Neuronal stem cell (in vitro differentiated cells): ENCODE data around the gene RPS6KA5.
"Not testable (repeated sequence)": the region's sequence is repeated elsewhere in the genome, so short reads cannot be mapped to it uniquely, and the experiment has no call there.

Experiments
- DNase-seq: peaks from one replicate; pipeline ENCODE4 v3.0.0-alpha.2; 2013; ENCODE audit warnings: low spot score
- H2AFZ ChIP-seq: one replicate; pipeline ENCODE4 v1.6.1; 2013; ENCODE audit warnings: mild to moderate bottlenecking, low read length, inconsistent platforms
- H2AK5ac ChIP-seq: 2 replicates; pipeline ENCODE4 v1.6.1; 2013; ENCODE audit warnings: low read depth, mild to moderate bottlenecking, inconsistent platforms, low read length, moderate library complexity, mixed read lengths
- H2BK120ac ChIP-seq: 2 replicates; pipeline ENCODE4 v1.6.1; 2013; ENCODE audit warnings: low read depth, mild to moderate bottlenecking, inconsistent platforms, low read length, moderate library complexity, mixed read lengths
- H2BK12ac ChIP-seq: one replicate; pipeline ENCODE4 v1.6.1; 2013; ENCODE audit warnings: low read length, inconsistent platforms
- H2BK15ac ChIP-seq: 2 replicates; pipeline ENCODE4 v1.6.1; 2013; ENCODE audit warnings: mild to moderate bottlenecking, low read length, inconsistent platforms, mixed read lengths
- H2BK5ac ChIP-seq: one replicate; pipeline ENCODE4 v1.6.1; 2013; ENCODE audit warnings: inconsistent platforms, mild to moderate bottlenecking, low read length, moderate library complexity
- H3K14ac ChIP-seq: one replicate; pipeline ENCODE4 v1.6.1; 2013; ENCODE audit warnings: low read length, inconsistent platforms
- H3K18ac ChIP-seq: 2 replicates; pipeline ENCODE4 v1.6.1; 2013; ENCODE audit warnings: low read length, inconsistent platforms
- H3K23ac ChIP-seq: 2 replicates; pipeline ENCODE4 v1.6.1; 2013; ENCODE audit warnings: low read depth, mild to moderate bottlenecking, mixed read lengths, low read length, inconsistent platforms; ENCODE audit not compliant: poor library complexity
- H3K27ac ChIP-seq: replicated peaks from 3 replicates; pipeline ENCODE4 v1.5.1; 2013; ENCODE audit warnings: low read length, inconsistent platforms
- H3K27me3 ChIP-seq, 3 experiments: 2 replicates each; pipeline ENCODE4 v1.6.1; 2013; ENCODE audit warnings: low read length in 3 of 3, mild to moderate bottlenecking in 2 of 3, inconsistent platforms in 1 of 3, low read depth in 1 of 3, mixed read lengths in 1 of 3, moderate library complexity in 1 of 3; ENCODE audit not compliant: control insufficient read depth in 3 of 3, insufficient read depth in 3 of 3
- H3K36me3 ChIP-seq, 2 donors: replicated peaks in 1 of 2; 2 replicates each; pipeline ENCODE4 v1.6.1; 2013; ENCODE audit warnings: low read length in 2 of 2; ENCODE audit not compliant: control insufficient read depth in 2 of 2, insufficient read depth in 2 of 2
- H3K4ac ChIP-seq: 2 replicates; pipeline ENCODE4 v1.6.1; 2013; ENCODE audit warnings: inconsistent platforms, mild to moderate bottlenecking, low read length, moderate library complexity
- H3K4me1 ChIP-seq, 2 donors: 1 replicate in 1 of 2; 2 replicates in 1 of 2; pipeline ENCODE4 v1.6.1; 2013; ENCODE audit warnings: low read length in 2 of 2, low read depth in 1 of 2; ENCODE audit not compliant: control insufficient read depth in 2 of 2, insufficient read depth in 1 of 2
- H3K4me2 ChIP-seq: one replicate; pipeline ENCODE4 v1.6.1; 2013; ENCODE audit warnings: mild to moderate bottlenecking, low read length, inconsistent platforms; ENCODE audit not compliant: insufficient read depth, poor library complexity, severe bottlenecking
- H3K4me3 ChIP-seq, 2 donors: 2 replicates each; pipeline ENCODE4 v1.5.1; 2013; ENCODE audit warnings: low read length in 2 of 2, mild to moderate bottlenecking in 2 of 2, inconsistent platforms in 1 of 2, moderate library complexity in 1 of 2
- H3K79me1 ChIP-seq: one replicate; pipeline ENCODE4 v1.6.1; 2013; ENCODE audit warnings: low read depth, mild to moderate bottlenecking, inconsistent platforms, low read length, moderate library complexity
- H3K9ac ChIP-seq: one replicate; pipeline ENCODE4 v1.6.1; 2013; ENCODE audit warnings: mild to moderate bottlenecking, low read depth, low read length, inconsistent platforms; ENCODE audit not compliant: poor library complexity
- H3K9me3 ChIP-seq, 2 donors: replicated peaks in 1 of 2; 2 replicates each; pipeline versions ENCODE3 to v1.6.1; 2013; ENCODE audit warnings: low read length in 2 of 2, mild to moderate bottlenecking in 2 of 2, inconsistent platforms in 1 of 2, low read depth in 1 of 2, mixed read lengths in 1 of 2, moderate library complexity in 1 of 2; ENCODE audit not compliant: control insufficient read depth in 2 of 2, insufficient read depth in 1 of 2
- H4K8ac ChIP-seq: one replicate; pipeline ENCODE4 v1.6.1; 2013; ENCODE audit warnings: low read depth, mild to moderate bottlenecking, inconsistent platforms, low read length, moderate library complexity
- H4K91ac ChIP-seq: one replicate; pipeline ENCODE4 v1.6.1; 2013; ENCODE audit warnings: low read length, low read depth, mild to moderate bottlenecking, inconsistent platforms; ENCODE audit not compliant: poor library complexity
- WGBS, 2 donors: extraction: QIAGEN DNeasy Blood & Tissue Kit; methylation state at CpG; one replicate each; pipeline ENCODE4 v1.1.7; 2013; ENCODE audit warnings: missing lambda C conversion rate in 2 of 2, mixed read lengths in 1 of 2; ENCODE audit not compliant: insufficient read length in 2 of 2, insufficient replicate concordance in 1 of 2; ENCODE audit errors: extremely low coverage in 2 of 2; 5-methylcytosine and 5-hydroxymethylcytosine counted together

Gene RPS6KA5

DNA sequence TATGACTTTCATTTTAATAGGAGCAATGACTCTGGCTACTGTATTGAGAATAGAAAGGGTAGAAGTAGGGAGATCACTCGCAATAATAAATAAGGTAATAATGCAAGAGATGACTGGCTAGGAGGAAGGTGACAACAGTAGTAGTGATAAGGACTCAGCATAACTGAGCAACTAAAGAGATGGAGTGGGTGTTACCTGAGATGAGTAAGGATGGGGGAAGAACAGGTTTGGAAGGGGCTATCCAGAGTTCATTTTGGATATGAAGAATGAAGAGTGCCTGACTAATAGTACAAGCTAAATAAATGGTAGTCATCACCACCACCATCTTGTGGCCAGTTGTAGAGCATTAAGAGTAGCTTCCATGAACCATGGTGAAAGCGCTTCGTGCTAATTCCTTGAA lies 101.1 kb downstream of the RPS6KA5 start:
- WGBS, 2 donors: no CpG with 5 or more reads among the region's 3 CpGs
- H2BK5ac ChIP-seq: no peak overlapping the region
- no peak overlapping the region for H3K9ac ChIP-seq
- no peak overlapping the region for H2AFZ ChIP-seq
- no peak overlapping the region for H4K91ac ChIP-seq
- H3K27me3 ChIP-seq: no peaks in the 10 kb centered on the region
- no peaks in the 10 kb centered on the region for H3K4me1 ChIP-seq
- peaks cover 0 to 2% of the 10 kb centered on the region in 2 donors for H3K9me3 ChIP-seq
- no peak overlapping the region for H2AK5ac ChIP-seq
- H3K23ac ChIP-seq: no peak overlapping the region
- H3K4ac ChIP-seq: no peak overlapping the region
- no peak for DNase-seq
- no peaks in the 10 kb centered on the region for H3K79me1 ChIP-seq
- H2BK120ac ChIP-seq: no peak overlapping the region
- no peak overlapping the region for H3K4me2 ChIP-seq
- no peak overlapping the region for H3K14ac ChIP-seq
- H2BK12ac ChIP-seq: no peak overlapping the region
- no peak overlapping the region for H2BK15ac ChIP-seq
- no peak overlapping the region for H3K27ac ChIP-seq
- H3K18ac ChIP-seq: no peak overlapping the region
- H3K36me3 ChIP-seq: no peaks in the 10 kb centered on the region
- no peak overlapping the region for H3K4me3 ChIP-seq
- no peak overlapping the region for H4K8ac ChIP-seq

DNA sequence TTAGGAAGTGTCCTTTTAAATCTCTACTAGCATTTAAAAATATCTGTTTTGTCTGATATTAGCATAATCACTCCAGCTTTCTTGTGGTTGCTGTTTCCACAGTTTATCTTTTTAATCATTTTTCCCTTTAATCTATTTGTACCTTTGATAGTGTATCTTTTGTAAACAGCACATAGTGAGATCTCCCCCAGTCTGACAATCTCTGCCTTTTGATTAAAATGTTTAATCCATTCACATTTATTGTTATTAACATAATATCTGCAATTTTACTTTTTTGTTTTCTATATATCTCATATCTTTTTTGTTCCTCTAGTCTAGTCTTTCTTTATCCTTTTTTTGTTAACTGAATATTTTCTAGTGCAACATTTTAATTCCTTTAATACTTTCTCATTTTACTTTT lies 104.2 kb downstream of the RPS6KA5 start:
- Histone ChIP-seq H2BK15ac (no peak overlapping the region), H2BK5ac (no peak overlapping the region), H2BK120ac (no peak overlapping the region), H3K4me3 (no peak overlapping the region), H2AK5ac (no peak overlapping the region), H3K9me3 (peaks cover 0 to 2% of the 10 kb centered on the region in 2 donors), H3K27me3 (no peaks in the 10 kb centered on the region), H3K23ac (no peak overlapping the region), H3K27ac (no peak overlapping the region), H4K8ac (no peak overlapping the region), H3K14ac (no peak overlapping the region), H3K18ac (no peak overlapping the region), H2BK12ac (no peak overlapping the region), H3K4ac (no peak overlapping the region), H3K4me2 (no peak overlapping the region), H3K4me1 (no peaks in the 10 kb centered on the region), H2AFZ (no peak overlapping the region), H3K9ac (no peak overlapping the region), H4K91ac (no peak overlapping the region), H3K79me1 (no peaks in the 10 kb centered on the region), H3K36me3 (no peaks in the 10 kb centered on the region)
- no peak for DNase-seq

GRCh38 chr14:90953643-90954042 lies 106.8 kb downstream of the RPS6KA5 start:
- not testable (repeated sequence) for H3K9ac ChIP-seq, H3K4me3 ChIP-seq, H3K23ac ChIP-seq, H3K14ac ChIP-seq, DNase-seq, H2BK120ac ChIP-seq, H3K79me1 ChIP-seq, H3K27ac ChIP-seq, H2BK5ac ChIP-seq, H2AK5ac ChIP-seq, H3K4ac ChIP-seq, H3K4me2 ChIP-seq, H4K8ac ChIP-seq, H3K27me3 ChIP-seq, H2BK12ac ChIP-seq, H3K36me3 ChIP-seq, H4K91ac ChIP-seq, H3K4me1 ChIP-seq, H2BK15ac ChIP-seq, H3K9me3 ChIP-seq, H2AFZ ChIP-seq, H3K18ac ChIP-seq
- no CpG with 5 or more reads among the region's 2 CpGs for WGBS, 2 donors

DNA sequence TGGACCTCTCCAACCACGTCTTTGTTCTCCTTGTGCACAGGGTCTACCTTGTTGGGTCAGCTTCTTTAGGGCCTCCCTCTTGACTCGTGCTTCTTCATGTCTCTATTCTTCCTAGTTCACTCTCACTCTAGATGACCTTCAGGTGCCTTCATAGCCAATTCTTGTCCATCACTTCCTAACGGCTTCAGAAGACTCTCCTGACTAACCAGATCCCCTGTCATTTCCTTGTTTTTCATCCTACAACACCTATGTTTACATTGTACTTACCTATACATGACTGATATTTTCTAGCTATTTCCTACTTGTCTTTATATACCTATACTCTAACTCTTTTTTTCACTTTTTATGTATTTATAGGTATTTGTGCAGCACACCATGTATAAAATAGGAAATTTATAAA lies 117.1 kb downstream of the RPS6KA5 start:
- no peak overlapping the region for H2BK120ac ChIP-seq
- no peak overlapping the region for H3K4me2 ChIP-seq
- no peak overlapping the region for H3K9ac ChIP-seq
- H3K27me3 ChIP-seq: no peaks in the 10 kb centered on the region
- H3K9me3 ChIP-seq: peaks cover 2 to 16% of the 10 kb centered on the region in 2 donors
- no peak overlapping the region for H3K18ac ChIP-seq
- H2AK5ac ChIP-seq: no peak overlapping the region
- WGBS, 2 donors: no CpG with 5 or more reads among the region's 3 CpGs
- no peak overlapping the region for H4K8ac ChIP-seq
- no peaks in the 10 kb centered on the region for H3K4me1 ChIP-seq
- no peaks in the 10 kb centered on the region for H3K36me3 ChIP-seq
- no peak overlapping the region for H2AFZ ChIP-seq
- H3K79me1 ChIP-seq: peaks cover 2% of the 10 kb centered on the region
- DNase-seq: no peak
- H3K14ac ChIP-seq: no peak overlapping the region
- H2BK5ac ChIP-seq: no peak overlapping the region
- H3K4ac ChIP-seq: no peak overlapping the region
- no peak overlapping the region for H4K91ac ChIP-seq
- no peak overlapping the region for H3K27ac ChIP-seq
- no peak overlapping the region for H3K4me3 ChIP-seq
- no peak overlapping the region for H2BK12ac ChIP-seq
- no peak overlapping the region for H2BK15ac ChIP-seq
- no peak overlapping the region for H3K23ac ChIP-seq
